Measurements from ENCODE around the gene DARS1.

- no peak for TF ChIP-seq CTCF (IDR thresholded peaks at IDR 0.05; ENCODE audit: insufficient read depth, low read length, poor library complexity, severe bottlenecking)
- no peak for TF ChIP-seq EZH2phosphoT487 (conservative IDR thresholded peaks at IDR 0.05; ENCODE audit: low read length)
These were observed 30.3 kb upstream of the DARS1 start for GRCh38 chr2:136015699-136016098.

All from SU-DHL-6 (cell line).